Measurements from ENCODE around the gene LAD1.

Gene LAD1

DNA sequence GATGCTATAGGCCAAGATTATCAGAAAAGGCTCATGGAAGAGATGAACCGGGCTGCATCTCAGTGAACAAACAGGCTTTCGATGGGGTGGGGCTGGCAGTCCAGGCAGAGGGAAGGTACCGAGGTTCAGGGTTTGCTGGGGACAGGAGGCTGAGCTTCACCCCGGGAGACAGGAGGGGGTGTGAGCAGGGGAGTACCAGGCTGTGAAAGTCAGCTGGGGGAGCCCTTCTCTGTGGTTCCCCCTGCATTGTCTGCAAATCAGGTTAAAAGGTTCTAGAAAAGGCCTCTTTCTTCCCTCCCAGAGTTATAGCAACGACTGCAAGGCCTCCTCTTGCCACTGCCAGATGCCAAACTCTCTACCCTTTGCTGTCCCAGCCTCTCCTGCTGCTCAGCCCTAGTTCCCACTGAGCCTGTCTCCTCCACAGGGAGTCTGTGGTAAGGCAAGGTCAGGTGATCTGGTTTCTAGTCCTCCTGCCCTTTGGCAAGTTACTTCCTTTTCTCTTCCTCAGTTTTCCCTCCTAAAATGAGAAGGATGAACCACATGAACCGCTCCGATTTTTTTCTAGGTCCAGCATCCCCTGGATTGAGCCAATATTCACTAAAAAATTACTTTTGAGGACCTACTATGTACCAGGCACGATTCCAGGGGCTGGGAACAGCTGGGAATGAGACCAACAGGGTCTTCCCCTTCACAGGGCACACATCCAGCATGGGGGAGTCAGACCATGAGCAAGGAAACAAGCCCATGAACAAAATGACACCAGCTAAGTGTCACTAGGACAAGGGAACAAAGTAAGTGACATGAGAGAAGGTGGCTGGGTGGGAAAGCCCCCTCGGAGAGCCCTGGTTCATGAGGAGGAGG, 7.2 kb downstream of the LAD1 start:
- DNase-seq (ENCODE audit: low spot score), result no peak

DNA sequence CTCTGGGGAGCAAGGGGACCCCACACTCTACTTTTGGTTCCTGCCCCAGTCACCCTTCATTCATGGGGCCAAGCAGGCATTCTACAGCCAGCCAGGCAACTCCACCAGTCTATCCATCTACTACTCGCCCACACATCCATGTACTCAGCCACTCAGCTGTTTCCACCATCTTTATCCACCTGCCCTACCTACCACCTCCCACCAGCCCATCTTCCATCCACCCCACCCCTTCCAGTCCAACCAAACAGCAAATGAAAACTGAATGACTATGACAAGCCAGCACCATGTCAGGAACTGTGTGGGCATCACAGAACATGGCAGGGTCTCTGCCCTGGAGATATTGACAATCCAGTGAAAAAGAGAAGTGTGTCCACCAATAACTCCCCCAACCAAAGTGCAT, 7.9 kb downstream of the LAD1 start:
- no peak for DNase-seq (ENCODE audit: low spot score)

DNA sequence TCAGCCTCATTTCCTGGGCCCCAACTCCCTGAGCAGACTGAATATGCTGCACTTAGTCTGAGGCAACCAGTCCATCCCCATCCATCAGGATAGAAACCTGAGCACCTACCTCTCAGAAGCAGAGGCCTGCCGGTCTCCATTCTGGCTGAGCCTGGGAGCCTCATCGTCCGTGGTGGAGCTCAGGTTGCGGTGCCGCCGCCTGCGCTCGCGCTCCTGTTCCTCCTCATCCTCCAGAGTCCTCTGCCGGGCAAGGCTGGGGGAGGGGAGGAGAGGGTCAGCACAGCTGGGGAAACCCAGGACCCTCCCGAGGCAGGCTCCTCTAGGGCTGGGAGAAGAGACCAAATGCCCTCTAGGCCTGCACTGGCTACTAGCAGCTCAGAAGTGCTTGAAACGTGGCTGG, 10.1 kb downstream of the LAD1 start:
- DNase-seq (ENCODE audit: low spot score), result no peak

DNA sequence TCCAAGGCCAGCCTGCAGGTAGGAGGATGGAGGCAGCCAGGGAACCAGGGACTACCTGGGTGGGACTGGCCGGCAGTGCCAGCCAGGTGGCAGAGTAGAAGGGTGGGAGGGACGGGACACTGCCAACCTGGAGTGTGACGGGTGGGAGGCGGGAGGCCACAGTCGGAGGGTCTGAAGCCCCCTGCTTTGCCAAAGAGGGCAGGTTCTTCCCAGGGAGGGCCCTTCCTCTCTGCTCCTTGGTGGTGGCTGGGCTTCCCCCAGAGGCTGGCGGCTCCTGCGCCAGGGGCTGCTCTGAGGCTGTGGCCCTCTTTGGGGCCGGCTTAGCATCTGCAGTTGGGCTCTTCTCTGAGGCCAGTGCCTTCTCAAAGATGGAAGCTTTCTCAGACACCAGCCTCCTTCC, 12.9 kb downstream of the LAD1 start:
- no peak for DNase-seq (ENCODE audit: low spot score)

DNA sequence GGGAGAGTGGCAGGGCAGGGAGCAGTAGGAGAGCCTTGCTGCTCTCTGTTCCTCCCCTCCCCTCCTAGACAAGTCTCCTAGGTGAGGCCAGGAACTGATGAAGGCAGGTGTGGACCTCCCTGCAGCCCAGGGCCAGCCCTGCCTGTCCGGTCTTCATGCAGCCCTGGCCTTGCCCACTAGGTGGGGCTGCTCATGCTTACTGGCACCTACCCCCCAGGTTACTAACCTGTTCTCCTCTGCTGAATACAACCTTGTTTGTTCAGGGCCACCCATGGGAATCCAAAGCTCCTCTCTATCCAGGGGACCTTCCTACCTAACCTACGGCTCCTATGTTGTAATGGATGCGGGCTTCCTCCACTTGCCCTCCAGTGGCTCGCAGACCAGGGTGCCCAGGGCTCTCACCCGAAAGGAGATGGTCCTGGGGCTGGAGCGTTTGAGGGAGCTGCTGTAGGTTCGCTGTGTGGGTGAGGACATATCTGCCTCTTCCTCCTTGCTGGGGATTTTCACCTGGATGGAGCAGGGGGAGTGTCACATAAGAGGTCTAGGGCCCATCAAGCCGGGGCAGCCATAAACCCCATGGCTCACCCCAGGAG, 13.7 kb downstream of the LAD1 start:
- DNase-seq (ENCODE audit: low spot score), result no peak

DNA sequence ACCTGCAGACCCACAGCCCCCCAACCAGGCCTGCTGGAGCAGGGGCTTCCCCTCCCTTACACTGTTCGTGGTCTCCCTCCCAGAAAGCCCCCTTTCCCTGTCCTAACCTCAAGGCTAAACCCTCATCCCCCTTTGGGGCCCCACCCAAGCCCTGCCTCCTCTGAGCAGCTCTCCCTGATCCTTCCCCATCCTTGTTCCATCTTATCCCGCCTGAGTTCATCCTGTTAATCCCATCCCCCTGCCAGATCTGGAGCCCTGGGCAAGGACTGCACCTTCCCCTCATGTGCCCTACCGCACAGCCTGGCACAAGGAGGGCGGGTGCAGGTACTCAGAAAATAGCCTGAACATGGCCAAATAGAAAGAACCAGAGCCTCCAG, 14.7 kb downstream of the LAD1 start:
- no peak for DNase-seq (ENCODE audit: low spot score)

DNA sequence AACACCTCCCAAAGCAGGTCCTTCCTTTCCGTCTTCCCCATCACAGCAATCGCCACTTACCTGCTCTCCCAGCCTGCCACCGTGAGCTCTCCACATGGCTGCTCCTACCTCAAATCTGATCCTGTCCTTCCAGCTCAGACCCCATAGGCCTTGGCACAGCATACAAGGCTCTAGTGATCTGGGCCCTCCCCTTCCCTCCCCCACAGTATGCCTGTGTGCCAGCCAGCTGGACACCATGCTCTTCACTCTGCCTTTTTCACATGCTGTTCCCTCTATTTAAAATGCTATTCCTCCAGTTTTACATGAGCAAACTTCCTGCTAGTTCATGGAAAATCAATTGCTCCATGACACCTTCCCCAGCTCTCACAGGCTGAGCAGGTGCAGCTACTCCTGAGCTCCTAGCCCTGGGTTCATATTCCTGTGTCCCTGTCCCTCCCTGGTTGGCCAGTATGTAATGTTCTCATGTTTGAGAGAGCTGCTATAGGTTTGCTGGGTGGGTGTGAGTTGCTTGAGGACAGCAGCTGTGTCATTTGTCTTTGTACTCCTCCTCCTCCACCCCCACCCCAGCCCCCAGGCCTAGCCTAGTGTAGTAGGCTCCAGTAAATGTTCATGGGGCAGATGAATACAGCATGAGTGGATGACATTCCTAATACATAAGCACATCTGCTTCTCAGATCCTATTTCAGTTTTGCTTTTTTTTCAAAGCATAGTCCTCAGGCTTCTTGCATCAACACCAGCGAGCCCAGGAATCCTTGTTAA, 15.3 kb downstream of the LAD1 start:
- DNase-seq (ENCODE audit: low spot score), result no peak

DNA sequence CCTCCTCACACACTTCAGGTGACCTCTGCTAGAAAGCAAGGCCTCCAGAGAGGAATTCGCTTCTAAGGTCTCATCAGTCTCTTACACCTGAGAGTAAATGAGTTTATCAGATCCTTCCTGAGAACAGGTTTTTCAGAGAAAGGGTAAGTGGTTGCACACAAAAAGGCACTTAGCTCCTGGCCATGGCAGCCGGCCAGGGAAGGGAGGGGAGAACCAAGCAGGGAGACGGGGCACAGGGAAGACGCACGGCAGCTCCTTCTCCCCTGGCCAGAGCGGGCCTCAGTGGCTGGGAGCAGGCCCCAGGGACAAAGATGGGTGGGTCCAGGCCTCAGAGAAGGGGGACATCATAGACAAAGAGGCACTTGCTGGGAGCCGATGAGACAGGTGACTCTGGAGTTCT, 18.0 kb downstream of the LAD1 start:
- DNase-seq (ENCODE audit: low spot score), result no peak

DNA sequence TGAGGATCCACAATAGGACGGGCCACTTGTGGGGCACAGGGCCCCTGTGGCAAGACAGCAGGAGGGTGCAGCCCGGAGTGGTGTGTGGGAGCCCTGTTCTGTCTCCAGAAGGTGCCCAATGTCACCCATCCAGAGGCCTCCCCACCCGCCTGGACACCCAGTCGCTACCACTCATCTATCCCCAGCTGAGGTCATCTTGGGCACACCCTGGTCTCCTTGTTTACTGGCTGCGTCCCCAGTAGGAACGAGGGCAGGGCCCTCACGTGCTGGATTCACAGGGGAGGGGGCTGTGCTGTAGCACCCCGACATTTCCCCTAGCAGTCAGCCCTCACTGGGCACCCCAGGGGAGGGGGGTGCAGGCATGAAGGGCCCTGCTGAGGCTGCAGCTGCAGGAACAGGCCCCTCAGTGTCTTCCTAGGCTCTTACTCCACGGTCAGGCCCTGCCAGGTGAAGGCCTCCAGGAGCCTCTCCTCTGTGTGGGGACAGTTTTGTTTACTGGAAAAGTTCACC, 19.3 kb downstream of the LAD1 start:
- DNase-seq (ENCODE audit: low spot score), result no peak

DNA sequence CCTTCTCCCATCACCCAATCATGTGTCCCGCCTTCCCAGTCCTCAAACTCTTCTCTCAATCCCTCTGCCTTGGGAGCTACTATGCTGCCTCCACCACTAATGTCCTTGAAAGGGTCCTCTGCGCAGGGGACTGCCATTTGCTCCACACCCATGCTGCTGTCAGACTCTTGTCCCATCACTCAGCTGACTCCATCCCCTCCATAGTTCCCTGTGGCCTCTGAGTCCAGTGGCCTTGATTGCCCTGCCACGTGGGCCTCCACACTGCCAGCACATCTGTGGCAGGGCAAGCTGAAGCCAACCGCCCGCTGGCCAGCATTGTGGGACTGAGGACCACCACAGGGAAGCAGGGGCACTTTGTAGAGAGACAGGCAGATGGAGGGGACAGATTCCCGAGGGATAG, 20.3 kb downstream of the LAD1 start:
- DNase-seq (ENCODE audit: low spot score), result no peak

DNA sequence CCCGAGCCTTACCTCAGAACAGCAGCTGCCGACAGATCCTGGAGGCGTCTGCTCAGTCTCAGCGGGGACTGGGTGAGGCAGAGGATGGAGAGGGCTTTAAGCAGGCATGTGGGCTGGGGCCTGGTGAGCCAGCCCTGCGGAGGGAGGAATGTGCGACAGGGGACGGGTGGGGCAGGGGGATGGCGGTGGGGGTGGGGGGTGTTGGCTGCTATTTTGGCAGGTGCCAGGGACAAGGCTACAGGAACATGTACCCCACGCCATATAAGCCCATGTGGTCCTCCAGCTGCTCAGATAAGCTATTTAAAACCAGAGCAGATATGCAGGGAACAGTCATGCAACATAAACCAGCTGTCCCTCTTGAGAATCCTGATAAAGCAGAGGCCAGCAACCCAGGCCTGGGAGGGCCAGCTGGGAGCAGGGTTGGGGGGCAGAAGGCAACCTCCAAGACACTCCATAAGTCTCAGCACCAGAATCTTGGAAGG, 21.5 kb downstream of the LAD1 start, which contains the start of gene TNNT2:
Gene TNNT2 (minus strand): TSS at position 70 of the 482 bp plus-strand sequence. CDS start 4,426 bp downstream, outside the sequence.
- no peak for DNase-seq (ENCODE audit: low spot score)

DNA sequence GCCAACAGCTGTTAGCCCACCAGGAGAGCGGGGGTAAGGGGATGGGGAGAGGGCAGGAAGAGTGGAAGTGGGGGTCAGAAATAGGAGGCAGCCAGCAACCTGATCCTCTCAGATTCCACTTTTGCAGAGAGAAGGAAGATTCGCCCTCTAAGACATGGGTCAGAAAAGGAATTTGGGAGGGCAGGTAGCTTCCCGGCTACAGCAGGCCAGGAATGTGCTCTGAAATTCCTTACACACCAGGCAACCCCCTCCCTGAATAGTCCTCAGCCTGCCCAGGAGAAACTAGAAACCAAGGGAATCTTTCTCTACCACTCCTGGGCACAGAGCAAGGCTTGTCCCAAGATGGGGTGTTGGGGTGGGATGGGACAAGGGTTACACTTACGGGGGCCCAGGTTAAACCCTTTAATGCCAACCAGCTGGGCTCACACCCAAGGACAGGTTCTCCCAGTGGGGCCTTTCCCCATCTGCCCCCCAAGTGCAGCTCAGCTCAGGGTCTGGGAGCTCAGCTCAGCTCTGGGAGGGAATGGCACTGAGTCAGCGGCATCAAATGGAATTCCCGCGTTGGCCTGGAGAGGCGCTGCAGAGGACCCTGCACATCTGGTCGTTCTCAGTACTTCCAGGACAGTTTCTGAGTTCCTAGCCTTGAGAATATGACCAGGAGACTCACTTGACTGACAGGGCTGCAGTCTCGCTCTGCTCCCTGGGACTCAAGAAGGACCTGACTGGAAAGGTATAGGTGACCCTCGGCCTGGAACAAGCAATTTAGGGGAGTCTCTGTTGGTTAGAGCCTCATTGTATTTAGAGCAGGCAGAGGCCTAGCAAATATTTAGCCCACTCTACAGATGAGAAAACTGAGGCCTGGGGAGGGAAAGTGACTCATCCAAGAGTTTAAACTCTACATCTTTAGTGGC, 22.4 kb downstream of the LAD1 start:
- no peak for DNase-seq (ENCODE audit: low spot score)

DNA sequence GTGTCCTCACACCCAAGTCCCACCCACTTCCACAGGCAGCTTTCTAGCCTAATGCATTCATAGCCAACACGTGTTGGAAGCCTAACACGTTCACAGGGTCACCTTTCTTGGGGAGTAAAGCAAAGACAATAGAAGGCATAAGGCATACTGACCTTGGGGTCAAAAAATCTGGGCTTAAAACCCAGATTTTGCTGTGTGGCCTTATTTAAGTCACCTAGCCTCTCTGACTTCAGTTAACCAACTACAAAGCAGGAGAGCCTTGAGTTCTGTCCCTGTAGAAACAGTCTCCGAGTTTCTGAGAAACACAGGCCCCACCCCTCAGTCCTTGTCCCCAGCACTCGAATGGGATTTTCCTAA, 23.0 kb downstream of the LAD1 start:
- no peak for DNase-seq (ENCODE audit: low spot score)

DNA sequence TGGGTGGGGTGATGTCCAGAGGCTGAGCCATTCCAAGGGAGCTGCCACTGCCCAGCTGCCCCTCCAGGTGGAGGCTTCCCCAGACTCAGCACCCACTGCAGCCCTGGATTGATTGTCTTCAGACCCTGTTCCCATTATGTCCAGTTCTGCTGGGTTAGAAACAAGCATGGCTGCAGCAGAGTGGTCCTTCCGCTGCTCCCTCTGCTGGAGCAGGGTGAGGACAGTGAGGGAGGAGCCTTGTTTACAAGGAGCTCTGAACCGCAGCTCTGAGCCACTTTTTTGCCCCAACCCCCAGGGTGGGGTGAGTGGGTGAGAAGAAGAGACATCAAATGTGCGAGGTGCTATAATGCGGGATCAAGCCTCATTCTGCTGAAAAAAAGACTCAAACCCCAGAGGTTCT, 24.0 kb downstream of the LAD1 start:
- DNase-seq (ENCODE audit: low spot score), result no peak

DNA sequence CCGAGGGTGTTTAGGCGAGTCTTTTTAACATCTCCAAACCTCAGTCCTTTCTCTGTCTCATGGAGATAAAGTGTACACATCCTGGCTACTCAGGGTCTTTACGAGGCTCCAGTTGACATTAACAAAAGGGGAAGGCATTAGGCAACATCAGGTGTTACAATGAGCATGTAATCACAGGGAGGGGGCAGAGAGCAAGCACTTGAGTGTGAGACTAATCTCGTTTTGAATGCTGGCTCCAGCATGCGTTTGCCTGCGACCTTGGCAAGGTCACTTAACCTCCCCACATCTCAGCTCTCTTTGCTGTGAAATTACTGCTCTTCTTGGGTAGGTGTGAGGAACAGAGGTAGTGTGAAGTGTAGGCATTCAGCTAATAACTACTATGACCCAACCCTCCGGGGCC, 24.8 kb downstream of the LAD1 start:
- no peak for DNase-seq (ENCODE audit: low spot score)

DNA sequence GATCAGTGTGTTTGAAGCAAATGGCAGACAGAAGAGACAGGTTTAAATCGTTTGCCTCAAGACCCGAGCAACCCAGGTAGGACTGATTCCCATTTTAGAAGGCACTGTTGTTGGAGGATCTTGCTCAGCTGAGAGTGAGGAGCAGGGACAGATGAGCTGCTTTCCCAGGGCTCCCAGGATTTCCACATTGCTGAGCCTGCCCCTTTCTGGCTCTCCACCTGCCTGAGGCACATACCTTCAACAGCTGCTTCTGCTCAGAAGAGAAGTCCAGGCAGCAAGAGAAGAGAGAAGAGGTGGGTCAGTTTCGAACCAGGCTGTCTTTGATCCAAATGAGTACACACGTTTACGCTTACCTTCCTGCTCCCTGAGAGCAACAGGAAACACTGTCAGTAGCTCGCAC, 27.3 kb downstream of the LAD1 start:
- no peak for DNase-seq (ENCODE audit: low spot score)

DNA sequence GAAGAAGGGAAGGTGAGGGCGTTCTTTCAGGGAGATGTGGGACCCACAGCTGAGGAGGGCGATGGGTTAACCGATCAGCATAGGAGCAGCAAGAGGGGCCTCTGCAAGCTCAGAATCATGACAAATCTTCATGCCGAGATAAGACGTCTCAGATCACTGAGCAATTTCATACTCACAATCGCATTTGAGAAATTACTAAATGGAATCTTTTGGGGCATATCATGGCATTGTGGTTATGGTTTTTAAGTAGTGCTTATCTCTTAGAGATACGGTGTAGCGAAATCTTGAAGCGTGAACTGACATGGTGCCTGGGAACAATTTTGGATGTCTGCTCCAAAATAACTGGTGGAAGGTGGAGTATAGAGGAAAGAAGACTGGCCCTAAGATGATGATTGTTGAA, 27.8 kb downstream of the LAD1 start:
- no peak for DNase-seq (ENCODE audit: low spot score)

DNA sequence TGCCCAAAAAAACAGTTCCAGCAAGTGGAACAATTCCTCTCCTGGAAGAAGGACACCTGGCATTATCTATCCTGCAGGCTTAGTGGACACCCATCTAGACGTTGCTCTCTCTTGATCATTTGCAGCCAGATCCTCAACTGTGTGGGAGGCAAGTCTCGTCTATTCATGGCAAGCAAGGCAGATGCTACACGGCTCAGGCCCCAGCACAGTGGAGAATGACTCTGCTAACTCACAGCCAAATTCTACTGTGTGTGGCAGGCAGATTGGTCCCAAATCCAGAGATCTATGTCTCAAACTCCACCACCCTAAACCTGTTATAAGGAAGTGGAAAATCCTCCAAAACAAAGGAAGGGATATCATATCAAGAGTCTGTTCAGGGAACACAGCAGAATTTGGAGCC, 28.6 kb downstream of the LAD1 start:
- DNase-seq (ENCODE audit: low spot score), result no peak

DNA sequence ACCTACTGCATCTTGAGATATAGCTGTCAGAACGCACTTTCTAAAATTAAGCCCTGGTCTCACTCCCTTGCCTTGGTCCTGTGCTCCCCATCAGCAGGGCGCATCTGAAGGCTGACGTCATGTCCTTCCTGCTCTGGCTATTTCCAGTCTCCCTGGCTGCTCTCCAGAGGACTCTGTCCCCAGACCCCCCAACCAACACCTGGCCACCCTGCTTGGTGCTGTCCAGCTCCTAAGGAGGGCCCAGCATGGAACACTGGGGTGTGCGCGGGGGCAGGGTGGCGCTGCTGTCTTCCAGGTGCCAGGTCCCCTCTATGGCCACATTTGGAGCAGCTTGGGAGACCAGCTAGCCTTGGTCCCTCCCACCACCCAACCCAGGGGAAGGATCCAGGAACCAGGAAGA, 29.9 kb downstream of the LAD1 start:
- DNase-seq (ENCODE audit: low spot score), result no peak

DNA sequence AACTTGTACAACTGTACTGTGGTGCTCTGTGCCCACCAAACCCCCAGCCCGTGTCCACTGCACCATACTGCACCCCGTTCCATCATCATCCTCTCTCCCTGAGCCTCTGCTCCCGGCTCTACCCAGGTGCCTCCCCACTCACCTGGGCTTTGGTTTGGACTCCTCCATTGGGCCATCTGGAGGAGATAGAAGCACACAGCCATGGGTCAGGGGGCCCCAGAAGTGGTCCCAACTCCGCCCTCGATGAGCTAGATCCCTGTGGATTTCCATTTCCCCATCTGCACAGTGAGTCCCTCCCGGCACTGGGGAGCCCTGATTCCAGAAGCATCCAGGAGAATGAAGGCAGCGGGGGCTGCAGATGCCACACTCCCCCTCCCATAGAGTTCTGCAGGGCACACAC, 32.4 kb downstream of the LAD1 start:
- no peak for DNase-seq (ENCODE audit: low spot score)

DNA sequence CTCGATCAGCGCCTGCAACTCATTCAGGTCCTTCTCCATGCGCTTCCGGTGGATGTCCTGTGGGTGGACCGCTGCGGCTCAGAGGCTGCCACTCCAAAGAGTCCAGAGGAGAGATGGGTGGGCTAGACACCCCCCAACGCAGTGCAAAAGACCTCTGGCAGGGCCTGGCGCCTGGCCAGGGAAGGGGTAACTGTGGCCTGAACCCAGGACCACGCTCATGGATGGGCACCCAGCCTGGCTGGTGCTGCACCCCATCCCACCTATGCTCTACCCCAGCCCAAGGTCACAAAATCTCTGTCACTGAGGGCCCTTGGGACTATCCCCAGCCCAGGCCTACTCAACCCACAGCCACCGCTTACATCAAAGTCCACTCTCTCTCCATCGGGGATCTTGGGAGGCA, 33.9 kb downstream of the LAD1 start:
- no peak for DNase-seq (ENCODE audit: low spot score)

DNA sequence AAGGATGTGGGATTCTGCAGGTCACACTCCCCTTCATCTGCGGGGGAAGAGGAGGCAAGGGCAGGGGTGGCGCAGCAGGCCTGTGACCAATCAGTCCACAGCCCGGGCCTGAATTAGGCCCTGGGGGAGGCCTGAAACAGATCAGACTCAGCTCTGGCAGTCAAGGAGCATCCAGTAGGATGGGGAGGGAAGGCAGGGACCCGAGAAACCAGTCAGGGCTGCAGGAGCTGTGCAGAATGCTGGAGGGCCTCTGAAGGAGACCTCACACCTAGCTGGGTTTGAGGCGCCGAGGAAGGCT, 34.4 kb downstream of the LAD1 start:
- no peak for DNase-seq (ENCODE audit: low spot score)
